H7 (cell line): ENCODE measurements around the gene MPZ. TPM values are rescaled to one million over a fixed set of nuclear protein-coding genes. Genes with fewer than 3 reads are reported as not detected.

Experiments used
- DNase-seq: peaks from one replicate; pipeline ENCODE4 v3.0.0; 2012
- H3K27me3 ChIP-seq: 2 replicates; pipeline ENCODE4 v1.6.0; 2011; ENCODE audit warnings: mild to moderate bottlenecking, low read length; ENCODE audit not compliant: control insufficient read depth, insufficient read depth
- H3K36me3 ChIP-seq: replicated peaks from 2 replicates; pipeline ENCODE4 v1.5.1; 2011; ENCODE audit warnings: low read length; ENCODE audit not compliant: control insufficient read depth, insufficient read depth
- H3K4me3 ChIP-seq: 2 replicates; pipeline ENCODE4 v1.5.1; 2011; ENCODE audit warnings: low read depth, mild to moderate bottlenecking, control low read depth, low read length, moderate library complexity; ENCODE audit not compliant: insufficient read depth
- total RNA-seq: library from RNA; depleted of rRNA; stranded (reverse); fragments of >200 nt; shearing (Covaris generic); gene quantifications from 2 replicates; pipeline ENCODE4 v1.2.3, GENCODE V29; 2014

Gene MPZ
- total RNA-seq, 1 experiment from 2014 or later = 5.6 TPM

- Histone ChIP-seq H3K36me3 (no peaks in the 10 kb centered on the region), H3K4me3 (no peak overlapping the region), H3K27me3 (no peaks in the 10 kb centered on the region)
- no peak for DNase-seq
Observed at GRCh38 chr1:161311595-161312181, 1.9 kb upstream of the MPZ start.

DNA sequence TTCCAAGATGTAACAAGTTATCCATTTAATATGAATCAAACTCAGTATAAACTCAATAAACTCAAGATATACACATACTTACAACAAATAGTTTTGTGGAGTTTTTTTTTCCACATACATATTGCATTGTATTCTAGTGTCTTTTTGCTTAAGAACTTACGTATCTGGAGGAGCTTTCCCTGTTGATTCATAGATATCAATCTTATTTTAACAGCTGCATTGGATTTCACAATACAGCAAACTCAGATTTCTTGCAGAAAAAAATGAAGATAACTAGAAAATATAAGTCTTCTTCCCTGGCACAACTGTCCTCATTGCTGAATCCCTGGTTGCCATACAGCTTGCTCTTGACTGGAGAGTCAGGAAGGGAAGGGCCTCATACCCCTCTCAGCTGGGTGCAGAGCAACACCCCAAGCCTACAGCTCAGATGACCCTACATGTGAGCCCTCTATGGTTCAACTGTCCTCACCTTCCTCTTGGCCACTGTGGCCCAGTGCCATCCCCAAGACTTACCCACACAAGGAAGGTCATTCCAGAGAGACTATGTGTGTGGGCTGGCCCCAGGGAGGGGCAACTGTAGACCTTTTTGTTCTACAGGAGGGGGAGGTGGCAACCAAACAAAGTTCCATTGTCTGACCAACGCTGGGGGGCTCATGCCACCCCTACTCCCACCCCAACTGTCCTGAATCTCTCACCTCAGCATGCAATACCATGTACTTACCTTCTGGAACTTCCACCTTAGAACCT lies 1.7 kb downstream of the MPZ start:
- H3K27me3 ChIP-seq = no peaks in the 10 kb centered on the region
- DNase-seq = no peak
- H3K4me3 ChIP-seq = no peak overlapping the region
- no peaks in the 10 kb centered on the region for H3K36me3 ChIP-seq

GRCh38 chr1:161307230-161307768 lies 2.5 kb downstream of the MPZ start:
- H3K27me3 ChIP-seq = no peaks in the 10 kb centered on the region
- no peak for DNase-seq
- H3K4me3 ChIP-seq = no peak overlapping the region
- H3K36me3 ChIP-seq = no peaks in the 10 kb centered on the region

DNA sequence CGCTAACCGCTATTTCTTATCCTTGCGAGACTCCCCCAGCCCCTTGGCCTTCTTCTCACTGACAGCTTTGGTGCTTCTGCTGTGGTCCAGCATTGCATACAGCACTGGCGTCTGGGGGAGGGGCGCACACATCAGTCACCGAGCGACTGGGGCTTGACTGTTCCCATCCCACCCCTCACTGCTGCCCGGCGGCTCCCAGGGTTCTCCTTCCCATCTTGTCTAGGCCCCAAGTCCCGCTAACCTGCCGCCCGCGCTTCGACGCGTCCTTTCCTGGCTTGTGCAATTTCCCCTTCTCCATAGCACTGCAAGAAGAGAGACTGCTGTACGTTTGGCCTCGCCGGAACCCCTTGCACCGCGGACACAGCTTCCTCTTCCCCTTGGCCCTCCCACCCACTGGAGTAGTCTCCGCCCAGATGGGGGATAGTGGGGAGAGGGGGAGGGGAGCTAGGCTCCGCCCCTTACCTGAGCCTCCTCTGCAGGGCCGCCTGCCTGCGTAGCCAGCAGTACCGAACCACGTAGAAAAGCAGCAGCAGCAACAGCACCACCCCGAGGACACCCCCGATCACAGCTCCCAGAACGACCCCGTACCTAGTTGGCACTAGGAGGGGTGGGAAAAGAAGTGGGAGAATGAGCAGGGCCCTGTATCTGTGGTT lies 3.8 kb downstream of the MPZ start:
- peak overlapping the region; percentile 95 for H3K4me3 ChIP-seq

DNA sequence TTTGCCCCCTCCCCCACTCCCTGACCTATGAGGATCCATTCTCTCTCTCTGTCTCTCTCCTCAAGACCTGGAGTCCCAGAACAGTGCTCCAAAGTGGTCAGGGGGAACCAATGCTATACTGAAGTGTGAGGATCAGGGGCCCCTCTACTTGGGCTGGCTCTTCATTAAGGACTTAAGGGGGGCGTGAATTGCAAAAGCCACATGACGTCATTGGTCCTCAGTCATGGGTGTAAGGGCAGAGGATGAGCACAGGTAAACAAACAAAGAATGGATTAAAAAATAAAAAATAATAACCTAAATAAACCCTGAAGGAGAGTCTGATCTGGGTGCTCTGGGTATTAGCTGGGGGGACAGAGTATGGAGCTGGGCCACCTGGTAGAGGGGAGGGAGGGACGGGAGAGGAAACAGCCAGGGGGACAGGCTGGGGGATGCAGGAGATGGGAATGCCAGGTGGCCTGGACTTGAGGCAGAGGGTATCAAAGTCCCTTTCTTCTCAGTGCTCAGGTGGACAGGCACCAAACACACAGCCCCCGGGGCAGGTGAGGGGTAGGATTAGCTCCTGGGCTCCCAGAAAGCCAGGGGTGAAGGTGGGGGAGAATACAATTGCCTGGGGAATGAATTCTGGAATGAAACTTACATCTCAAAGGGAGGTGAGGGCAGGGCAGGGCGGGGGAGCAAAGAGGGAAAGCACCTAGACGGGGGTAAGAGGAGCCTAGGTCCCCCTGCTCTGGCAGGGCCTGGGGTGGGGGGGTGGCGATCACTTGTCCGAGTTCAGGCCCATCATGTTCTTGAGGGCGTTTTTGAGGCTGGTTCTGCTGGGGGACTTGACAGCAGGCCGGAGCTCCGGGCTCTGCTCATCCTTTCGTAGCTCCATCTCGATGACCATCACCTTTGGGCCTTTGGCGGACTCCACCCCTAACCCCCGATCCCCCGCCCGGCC lies 4.6 kb downstream of the MPZ start:
- peak; percentile 64 for DNase-seq
- no peaks in the 10 kb centered on the region for H3K27me3 ChIP-seq

More for the DNA sequence above, 3.8 kb downstream of the MPZ start:
- Histone ChIP-seq H3K36me3 (no peaks in the 10 kb centered on the region), H3K27me3 (no peaks in the 10 kb centered on the region)
- DNase-seq = peak; percentile 97

DNA sequence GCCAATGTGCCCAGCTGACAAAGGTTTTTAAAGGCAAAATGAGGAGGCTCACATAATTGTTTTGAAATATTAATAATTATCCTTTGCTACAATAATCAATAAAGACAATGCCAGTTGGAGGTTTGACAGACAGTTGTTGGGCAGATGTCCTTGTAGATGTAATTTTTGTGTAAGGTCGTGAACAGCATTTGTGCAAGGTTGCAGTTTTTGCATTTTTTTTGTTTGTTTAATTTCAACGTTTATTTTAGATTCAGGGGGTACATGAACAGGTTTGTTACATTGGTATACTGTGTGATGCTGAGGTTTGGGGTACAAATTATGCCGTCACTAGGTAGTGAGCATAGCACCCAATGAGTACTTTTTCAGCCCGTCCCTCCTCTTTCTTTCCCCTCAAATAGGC lies 9.3 kb downstream of the MPZ start:
- DNase-seq = no peak
- no peaks in the 10 kb centered on the region for H3K36me3 ChIP-seq
- H3K4me3 ChIP-seq = no peak overlapping the region
- no peaks in the 10 kb centered on the region for H3K27me3 ChIP-seq

More for the DNA sequence above, 4.6 kb downstream of the MPZ start:
- Histone ChIP-seq H3K4me3 (peak overlapping the region; percentile 95), H3K36me3 (no peaks in the 10 kb centered on the region)

DNA sequence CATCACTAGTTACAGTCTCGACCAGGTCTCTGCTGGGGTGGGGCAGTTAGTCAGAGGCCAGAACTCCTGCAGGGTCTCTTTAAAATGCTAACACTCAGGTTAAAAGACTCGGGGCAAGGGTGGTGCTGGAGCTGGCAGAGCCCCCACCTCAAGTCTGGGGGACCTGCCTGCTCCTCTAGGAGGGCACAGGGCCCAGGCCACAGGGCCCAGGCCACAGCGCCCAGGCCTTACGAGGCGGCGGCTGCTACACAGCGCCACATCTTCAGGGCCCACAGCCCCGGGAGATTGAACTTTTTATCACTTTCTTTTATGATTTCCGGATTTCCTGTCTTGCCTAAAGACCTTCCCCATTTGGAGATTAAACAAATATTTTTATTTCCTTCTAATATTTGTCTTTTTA lies 10.4 kb downstream of the MPZ start:
- DNase-seq = peak; percentile 52
- H3K36me3 ChIP-seq = no peaks in the 10 kb centered on the region
- no peaks in the 10 kb centered on the region for H3K27me3 ChIP-seq
- no peak overlapping the region for H3K4me3 ChIP-seq

- DNase-seq = no peak
- no peaks in the 10 kb centered on the region for H3K27me3 ChIP-seq
- no peaks in the 10 kb centered on the region for H3K36me3 ChIP-seq
- H3K4me3 ChIP-seq = no peak overlapping the region
Observed at GRCh38 chr1:161298116-161298515, 11.7 kb downstream of the MPZ start.

GRCh38 chr1:161297415-161297814 lies 12.4 kb downstream of the MPZ start:
- no peak for DNase-seq
- Histone ChIP-seq H3K4me3 (no peak overlapping the region), H3K36me3 (no peaks in the 10 kb centered on the region), H3K27me3 (no peaks in the 10 kb centered on the region)

DNA sequence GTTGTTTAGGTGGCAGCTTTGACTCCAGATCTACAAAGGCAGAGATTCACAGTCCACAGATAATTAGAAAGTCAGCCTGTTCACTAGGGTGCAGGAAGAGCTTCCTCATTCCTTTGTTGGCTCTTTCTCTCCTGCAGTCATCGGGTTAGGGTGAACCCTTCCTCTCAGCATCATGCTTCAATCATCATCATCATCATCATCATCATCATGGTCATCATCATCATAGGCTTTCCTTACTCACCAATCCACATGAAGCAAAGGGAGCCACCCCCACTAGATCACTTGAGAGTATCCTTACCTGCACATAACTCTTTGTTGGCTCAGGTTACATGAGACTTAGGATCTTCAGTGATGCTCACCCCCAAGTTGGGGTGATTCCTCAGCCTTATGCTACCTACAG lies 19.0 kb downstream of the MPZ start:
- Histone ChIP-seq H3K27me3 (no peaks in the 10 kb centered on the region), H3K4me3 (no peak overlapping the region), H3K36me3 (no peaks in the 10 kb centered on the region)
- DNase-seq = no peak

DNA sequence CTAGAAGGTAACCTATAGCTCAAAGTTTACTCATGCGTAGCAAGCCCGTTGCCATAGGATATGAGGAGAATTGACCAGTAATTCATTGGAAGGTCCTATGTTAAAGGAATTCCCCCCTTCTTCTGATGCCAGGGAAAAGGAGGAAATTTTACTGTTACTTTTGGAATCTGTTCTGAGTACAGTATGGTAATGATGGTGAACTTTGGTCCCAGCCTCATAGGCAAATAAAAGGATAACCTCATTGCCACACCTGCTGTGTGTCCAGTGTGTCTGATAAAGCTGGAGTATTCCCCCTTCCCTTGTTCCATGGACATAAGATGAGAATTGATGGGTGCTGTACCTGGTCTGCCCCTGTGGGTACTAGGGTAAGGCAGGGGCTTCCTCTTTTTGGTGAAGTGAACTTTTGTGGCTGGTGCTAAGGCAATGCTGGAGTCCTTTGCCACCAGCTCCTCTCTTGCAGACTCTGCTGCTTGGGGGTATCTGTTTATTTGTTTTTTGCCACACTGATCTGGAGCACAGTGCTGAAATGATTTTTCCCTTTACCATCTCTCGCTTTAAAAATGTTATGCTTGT lies 22.2 kb downstream of the MPZ start:
- Histone ChIP-seq H3K27me3 (no peaks in the 10 kb centered on the region; the same call in 1 of the 2 replicates), H3K4me3 (no peak overlapping the region), H3K36me3 (no peaks in the 10 kb centered on the region)
- DNase-seq = no peak

- peak; percentile 70 for DNase-seq
- Histone ChIP-seq H3K27me3 (no peaks in the 10 kb centered on the region; the same call in 1 of the 2 replicates), H3K4me3 (no peak overlapping the region), H3K36me3 (no peaks in the 10 kb centered on the region)
Observed at GRCh38 chr1:161285521-161285920, 24.2 kb downstream of the MPZ start.

- Histone ChIP-seq H3K27me3 (no peaks in the 10 kb centered on the region; the same call in 1 of the 2 replicates), H3K4me3 (no peak overlapping the region), H3K36me3 (no peaks in the 10 kb centered on the region)
- DNase-seq = no peak
Observed at GRCh38 chr1:161285113-161285512, 24.7 kb downstream of the MPZ start.

- H3K36me3 ChIP-seq = no peaks in the 10 kb centered on the region
- no peak for DNase-seq
- no peak overlapping the region for H3K4me3 ChIP-seq
- H3K27me3 ChIP-seq = no peaks in the 10 kb centered on the region; the same call in 1 of the 2 replicates
Observed at GRCh38 chr1:161282991-161283390, 26.8 kb downstream of the MPZ start.
